GM18520 (cell line): Measurements from ENCODE around the gene C5orf34.
"Not testable (repeated sequence)": the region's sequence is repeated elsewhere in the genome, so short reads cannot be mapped to it uniquely, and the experiment has no call there.

ENCODE experiments used
- ATAC-seq: cut with Tn5 transposase; IDR thresholded peaks from one replicate; pipeline ENCODE4 v1.9.1; 2021; ENCODE audit not compliant: unreplicated experiment

The C5orf34 gene, protein sequence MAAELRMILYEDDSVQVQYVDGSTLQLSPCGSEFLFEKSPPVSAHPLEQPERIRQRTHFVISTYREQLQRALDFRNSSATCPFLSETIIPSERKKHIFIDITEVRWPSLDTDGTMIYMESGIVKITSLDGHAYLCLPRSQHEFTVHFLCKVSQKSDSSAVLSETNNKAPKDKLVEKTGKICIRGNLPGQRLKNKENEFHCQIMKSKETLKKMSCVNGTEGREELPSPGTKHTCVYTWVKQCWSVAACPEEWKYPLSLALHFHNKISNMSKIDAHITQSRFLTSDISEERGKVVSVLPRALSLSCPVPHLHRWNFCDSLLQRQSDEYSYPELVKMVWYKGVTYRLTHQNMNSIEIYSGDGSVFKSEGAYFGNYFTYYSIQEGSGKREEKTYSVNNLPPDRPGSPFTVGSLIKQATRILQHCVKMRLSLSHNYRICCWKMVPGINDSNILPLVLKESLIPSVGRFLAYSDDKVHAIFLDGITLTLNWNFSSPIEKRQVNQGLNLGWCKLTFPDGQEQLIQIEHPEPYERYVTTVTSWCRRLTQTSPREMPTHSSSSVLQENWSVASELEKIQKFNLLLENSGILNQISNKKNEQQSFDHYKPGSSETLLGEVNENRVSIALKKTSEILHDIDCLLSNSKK

DNA sequence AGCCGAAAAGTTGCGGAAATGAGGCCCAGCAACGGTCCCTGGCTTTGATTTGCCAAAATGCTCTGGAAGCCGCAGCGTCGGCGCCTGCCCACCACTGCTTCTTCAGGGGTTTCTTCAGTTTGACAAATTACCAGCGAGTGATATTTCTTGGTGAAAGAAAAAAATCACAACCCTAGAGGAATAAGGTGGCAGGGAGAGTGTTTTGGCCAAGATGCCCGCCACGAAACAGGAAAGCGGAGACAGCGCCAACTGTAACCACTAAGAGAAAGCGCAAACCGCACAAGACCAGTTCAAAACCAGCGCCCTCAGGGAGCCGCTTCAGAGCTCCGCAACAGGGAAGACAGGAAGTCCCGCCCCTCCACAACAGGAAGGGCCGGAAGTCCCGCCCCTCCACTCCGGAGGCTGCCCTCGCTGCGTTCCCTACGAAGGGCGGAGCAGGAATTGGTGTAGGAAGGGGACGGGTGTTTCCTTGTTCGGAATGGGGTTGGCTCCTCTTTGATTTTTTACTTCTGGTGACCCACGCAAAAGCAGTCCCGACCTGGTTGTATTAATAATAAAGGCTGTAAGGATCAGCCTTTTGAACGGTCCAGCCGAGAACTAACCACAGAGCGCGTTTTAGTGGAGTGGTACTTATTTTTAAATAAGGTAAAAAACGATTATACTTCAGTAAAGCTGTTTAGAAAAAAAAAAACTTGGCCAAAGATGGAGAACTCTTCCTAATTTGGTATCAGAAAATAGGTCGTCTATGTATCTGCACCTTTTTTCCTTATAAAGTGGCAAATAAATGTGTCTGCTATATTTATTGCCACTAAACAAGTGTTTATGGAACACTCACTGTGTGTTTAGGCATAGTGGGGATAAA is at the start of gene C5orf34:
TSS of gene C5orf34 (minus strand) at position 333 of the 862 bp plus-strand sequence. CDS start 5,809 bp downstream, outside the sequence.
- ATAC-seq = peak; percentile 98

DNA sequence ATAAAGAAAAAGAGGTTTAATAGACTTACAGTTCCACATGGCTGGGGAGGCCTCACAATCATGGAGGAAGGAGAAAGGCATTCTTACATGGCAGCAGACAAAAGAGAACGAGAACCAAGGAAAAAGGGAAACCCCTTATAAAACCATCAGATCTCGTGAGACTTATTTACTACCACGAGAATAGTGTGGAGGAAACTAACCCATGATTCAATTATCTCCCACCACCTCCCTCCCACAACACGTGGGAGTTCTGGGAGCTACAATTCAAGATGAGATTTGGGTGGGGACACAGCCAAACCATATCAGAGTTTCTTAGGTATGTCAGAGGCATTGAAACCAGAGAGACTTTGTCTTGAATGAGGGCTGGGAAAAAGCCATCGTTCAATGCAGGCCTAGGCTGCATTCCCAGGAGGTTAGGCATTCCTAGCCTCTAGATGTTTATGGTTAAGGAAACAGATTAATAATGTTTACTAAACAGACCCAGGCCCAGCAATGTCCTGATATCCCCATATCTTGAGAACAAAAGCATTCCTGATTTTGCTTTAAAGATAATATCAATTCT is 49.4 kb upstream of the C5orf34 start:
- no peak for ATAC-seq

DNA sequence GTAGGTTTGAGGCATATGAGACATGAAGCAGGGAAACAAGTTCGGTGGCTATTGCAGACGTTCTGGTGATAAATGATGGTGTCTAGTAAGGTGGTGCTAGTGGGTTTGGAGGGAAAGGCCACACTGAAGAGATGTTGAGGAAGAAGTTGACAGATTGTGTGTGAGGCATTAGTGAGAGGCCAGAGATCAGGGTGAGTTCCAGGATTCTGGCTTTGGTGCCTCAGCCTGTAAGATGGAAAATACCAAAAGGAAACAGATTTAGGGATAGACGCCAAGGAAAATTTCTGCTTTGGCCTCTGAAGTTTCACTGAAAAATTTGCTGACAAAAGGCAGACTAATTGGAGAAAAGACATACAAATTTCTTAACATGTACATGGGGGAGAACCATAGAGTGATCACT is 48.4 kb upstream of the C5orf34 start:
- ATAC-seq = no peak

DNA sequence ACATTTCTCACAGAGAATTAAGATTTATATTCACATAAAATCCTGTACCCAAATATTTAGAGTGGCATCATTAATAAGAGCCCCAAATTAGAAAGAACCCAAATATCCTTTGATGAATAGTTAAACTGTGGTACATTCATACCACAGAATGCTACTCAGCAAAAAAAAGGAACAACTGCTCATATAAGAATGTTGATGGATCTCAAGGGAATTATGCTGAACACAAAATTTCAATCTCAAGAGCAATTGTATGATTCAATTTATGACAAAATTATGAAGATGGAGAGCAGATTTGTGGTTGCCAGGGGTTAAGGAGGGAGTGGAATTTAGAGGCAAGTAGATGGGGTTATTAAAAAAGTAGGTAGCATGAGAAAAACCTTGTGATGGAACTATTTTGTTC is 46.4 kb upstream of the C5orf34 start:
- ATAC-seq = no peak

DNA sequence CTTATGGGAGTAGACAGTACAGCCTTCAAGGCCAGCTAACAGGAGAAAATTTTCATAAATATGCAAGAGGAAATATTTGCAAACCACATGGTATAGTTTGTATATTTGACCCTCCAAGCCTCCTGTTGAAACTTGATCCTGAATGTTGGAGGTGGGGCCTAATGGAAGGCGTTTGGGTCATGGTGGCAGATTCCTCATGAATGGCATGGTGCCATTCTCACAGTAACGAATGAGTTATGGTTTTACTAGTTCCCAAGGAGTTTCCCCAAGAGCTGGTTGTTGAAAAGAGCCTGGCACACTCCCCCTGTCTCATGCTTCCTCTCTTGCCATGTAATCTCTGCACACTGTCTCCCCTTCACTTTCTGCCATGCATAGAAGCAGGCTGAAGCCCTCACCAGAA is 45.2 kb upstream of the C5orf34 start:
- no peak for ATAC-seq

DNA sequence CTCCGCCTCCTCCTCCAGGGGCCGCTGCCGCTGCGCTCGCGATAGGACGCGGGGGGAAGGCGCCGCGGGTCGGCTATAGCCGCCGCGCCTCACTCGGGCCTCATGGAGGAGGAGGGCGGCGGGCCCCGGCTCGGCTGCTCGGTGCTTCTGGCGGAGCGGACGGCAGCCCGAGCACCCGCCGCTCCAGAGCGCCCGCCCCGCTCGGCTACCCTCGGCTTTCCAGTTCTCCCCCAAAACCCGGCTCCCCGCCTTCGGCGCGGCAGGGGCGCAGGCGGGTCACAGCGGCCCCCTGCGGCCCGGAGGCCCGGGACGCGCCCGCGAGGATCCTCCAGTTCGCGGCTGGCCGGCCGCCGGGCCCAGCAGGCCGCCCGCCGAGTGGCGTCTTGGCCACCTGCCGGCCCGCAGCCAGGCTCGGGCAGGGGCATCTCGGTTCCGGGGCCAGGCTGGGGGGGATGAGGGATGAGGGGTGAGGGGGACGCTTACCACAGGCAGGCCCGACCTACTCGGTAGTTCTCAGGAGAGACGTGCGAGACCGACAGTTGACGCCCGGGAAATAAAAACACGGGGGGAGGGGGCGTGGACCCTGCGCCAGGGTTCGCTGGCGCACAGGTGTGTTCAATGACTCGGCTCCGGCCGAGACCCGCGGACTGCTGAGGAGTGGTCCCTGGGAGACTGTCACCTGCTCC is 42.1 kb upstream of the C5orf34 start, which contains the start of gene PAIP1:
TSS of gene PAIP1 (minus strand) at position 221 of the 686 bp plus-strand sequence. CDS start 231 bp downstream, outside the sequence.
- peak; percentile 78 for ATAC-seq

DNA sequence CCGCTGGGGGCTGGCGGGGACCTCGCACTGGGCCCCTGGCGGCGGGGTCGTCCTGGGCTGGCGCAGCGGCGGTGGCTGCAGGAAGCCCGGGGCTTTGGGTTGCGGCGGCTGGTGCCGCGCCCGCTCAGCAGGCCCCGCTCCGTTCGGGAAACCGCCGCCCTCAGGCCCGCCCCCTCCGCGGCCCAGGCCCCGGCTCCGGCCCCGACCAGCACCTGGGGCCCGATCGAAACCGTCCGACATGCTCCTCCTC is 41.6 kb upstream of the C5orf34 start:
- not testable (repeated sequence) for ATAC-seq

DNA sequence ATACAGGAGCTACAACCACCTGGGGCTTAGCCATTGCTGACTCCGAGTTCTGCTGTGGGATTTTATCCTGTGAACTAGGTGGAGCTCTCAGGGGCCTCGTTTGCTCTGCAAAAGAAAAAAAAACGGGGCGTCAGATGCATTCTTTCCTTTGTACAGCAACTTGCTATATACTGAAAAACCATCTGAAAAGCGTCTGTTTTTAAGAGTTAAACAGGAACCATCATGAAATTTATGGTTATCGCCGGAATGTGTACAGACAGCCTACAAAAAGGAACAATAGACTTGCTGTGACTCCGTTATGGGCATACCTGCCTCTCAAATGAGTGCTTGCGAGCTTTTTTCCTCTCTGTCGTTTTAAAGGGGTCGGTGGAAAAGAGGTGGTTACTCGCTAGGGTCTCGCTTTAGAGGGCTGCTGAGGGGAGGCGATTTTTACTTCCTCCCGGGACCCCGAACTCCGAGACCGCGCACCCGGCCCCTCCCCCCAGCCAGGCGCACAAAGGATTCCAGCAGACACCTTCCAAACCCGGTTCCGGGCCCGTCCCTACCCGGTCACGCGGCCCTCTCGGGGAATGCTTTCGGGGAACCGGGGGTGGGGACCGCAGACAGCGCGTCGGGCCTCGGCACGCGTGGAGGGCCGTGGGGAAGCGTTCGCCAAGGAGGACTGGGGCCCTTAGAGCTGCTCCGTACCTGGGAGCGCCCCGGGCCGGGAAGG is 41.1 kb upstream of the C5orf34 start:
- peak; percentile 16 for ATAC-seq

DNA sequence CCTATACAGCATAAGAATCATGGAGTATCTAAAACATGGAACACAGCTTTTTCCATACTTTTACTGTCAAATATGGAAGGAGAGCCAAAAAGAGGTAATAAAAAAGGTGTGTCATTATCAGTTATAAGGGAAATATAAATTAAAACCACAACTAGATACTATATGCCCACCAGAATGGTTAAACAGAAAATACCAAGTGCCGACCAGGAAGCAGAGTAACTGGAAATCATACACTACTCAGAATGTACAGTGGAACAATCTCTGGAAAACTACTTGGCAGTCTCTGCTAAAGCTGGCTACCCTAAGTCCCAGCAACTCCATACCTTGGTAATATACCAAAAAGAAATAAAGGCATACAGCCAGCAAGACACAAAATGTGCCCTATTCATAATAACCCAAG is 39.5 kb upstream of the C5orf34 start:
- no peak for ATAC-seq

DNA sequence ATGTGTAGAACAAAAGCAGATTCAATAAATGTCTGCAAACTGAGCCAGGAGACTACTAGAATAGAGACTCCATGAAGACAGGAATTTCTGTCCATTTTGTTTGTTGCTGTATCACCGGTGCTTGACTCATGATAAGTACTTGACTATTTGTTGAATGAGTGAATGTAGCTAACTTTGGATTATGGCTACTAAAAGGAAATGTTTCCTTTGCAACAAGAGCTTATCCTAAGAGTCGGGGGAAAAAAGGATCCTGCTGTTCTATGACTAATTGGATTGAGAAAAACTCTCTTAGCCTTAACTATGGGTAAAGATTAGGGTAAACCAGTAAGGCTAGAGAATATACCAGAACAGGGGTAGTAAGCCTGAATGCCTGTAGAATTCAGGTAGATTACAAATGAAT is 38.4 kb upstream of the C5orf34 start:
- ATAC-seq = no peak

DNA sequence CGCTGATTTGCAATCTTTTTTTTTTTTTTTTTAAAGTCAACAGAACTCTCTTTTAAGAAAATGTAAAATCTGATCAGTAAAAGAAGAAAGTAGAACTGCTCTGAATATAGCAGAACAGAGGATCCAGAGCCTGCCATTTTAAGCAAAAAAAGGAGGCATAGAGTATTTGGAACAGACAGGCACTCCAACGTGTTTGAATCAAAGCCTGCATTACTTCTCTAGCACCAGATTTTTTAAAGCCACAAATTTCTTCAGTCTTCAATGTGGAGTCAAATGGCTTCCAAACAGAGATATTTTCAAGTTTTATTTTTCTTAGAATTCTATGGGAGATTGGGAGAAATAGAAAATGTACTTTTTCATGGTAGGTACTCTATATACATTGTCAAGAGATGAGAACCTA is 36.8 kb upstream of the C5orf34 start:
- ATAC-seq = no peak

DNA sequence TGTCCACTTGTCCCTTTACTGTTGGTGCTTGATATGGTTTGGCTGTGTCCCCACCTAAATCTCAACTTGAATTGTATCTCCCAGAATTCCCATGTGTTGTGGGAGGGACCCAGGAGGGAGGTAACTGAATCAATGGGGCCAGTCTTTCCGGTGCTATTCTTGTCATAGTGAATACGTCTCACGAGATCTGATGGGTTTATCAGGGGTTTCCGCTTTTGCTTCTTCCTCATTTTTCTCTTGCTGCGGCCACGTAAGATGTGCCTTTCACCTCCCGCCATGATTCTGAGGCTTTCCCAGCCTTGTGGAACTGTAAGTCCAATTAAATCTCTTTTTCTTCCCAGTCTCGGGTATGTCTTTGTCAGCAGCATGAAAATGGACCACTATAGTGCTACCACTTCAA is 34.3 kb upstream of the C5orf34 start:
- ATAC-seq = not testable (repeated sequence)

DNA sequence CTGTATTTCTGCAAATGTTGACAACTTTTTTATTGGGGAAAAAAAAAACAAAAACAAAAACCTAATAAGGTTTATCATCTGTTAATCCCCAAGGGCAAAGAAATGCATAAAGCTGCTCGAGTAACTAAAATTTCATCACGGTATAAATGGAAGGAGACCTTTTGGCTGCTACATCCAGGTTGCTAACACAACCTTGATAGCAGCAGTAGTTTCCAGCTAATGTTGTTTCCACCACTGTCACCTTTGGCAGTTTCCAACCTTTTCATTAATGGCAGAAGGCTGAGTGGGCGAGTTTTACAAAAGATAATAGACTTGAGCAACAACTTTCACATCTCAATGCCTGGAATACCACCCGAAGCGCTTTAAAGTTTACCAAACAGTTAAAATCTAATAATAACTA is 33.4 kb upstream of the C5orf34 start:
- ATAC-seq = no peak

DNA sequence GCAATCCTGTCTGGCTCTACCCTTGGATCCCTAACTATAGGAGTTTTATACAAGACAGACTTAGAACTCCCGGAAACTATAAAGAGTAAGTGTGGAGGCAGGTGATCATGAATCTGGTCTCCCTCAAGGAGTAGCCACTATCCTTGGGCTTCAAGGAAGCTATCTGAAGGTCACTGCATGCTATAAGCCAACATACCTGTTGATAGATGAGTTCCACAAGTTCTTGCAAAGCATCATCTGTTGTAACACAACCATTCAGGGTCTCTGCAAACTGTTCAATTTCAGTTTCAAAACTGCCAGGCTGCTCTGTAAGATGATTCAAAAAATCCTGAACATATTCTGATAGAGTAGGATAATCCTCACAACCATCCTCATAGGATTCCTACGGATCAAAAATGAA is 32.6 kb upstream of the C5orf34 start:
- ATAC-seq = no peak

DNA sequence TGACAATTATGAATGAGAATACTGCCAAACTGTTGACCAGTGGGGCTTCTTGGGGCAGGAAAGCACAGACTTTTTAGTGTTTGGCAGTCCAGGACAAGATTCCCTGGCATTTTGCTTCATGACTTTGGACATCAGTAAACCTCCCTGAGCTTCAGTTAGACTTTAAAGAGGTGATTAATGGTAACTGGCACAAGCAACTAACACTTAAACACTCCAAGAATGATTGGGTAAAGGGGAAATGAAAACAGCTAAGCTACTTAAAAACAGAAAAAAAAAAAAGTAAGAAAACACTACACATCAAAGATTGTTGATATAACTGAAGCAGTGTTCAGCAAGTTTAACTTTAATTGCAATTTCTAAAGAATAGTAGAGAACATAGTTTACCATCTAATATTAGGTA is 28.5 kb upstream of the C5orf34 start:
- ATAC-seq = no peak

DNA sequence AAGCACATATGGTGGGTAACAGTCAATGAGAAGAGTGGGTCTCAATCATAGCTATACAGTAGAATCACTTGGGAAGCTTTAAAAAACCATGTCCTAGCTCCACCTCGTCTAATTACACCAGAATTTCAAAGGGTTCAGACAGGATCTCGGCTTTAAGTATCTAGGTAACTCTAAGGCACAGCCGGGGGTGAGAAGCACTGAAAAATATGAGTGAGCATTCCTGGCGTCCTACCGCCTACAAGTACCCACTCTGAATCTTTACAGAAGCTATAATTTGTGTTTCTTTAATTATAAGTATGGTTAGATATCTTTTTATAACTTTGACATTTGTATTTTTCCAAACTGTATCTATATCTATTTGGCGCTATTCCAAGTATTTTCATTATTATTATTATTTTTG is 25.8 kb upstream of the C5orf34 start:
- no peak for ATAC-seq

DNA sequence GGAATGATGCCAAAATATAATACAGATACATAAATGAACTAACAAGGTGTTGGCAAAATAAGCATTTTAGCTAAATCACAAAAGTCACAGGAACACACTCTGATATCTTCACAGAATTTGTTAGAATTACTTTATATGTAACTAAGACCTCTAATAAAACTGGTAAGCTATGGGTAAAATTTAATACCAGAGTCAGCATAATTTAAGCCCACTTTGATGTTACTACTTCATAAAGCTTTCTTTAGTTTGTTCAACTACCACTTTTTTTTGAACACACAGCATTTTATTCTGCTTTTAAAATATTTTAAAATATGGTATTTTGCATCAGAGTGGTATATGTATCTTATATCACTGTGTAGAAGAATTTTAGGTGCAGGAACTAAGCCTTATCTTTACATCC is 22.0 kb upstream of the C5orf34 start:
- no peak for ATAC-seq

DNA sequence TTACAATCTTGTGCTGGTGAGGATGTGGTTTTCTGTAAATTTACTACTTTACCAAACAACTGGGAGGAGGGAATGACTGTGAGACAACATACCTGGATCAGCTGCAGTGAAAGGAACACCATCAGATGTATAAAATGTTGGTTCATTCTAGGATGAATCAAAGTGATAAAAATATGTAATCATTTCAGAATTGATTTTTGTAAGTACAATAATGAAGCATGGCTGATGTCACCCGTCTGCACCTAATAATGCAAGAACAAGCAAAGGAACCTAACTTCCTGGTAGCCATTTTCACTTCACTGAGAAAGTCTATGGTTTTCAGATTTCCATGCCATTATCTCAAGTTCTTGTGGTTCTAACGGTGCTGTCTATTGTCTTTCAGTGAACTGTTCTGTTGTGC is 18.7 kb upstream of the C5orf34 start:
- no peak for ATAC-seq

DNA sequence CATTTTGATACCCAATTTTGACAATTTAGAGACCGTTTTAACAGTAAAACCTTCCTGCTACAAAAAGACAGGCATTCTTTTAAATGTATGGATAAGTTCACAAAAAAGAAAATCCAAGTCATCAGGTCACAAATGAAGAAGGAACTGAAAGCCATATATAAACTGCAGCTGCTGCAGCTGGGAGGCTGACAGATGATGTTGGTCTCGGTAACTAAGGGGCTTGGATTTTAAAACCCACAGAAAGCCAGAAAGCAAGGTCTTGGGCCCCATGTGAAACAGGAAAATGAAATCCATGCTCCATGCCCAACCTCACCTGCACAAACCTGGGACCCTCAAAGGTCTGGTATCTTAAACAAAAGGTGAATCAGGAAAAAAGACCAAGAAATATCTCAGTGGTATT is 15.7 kb upstream of the C5orf34 start:
- no peak for ATAC-seq

DNA sequence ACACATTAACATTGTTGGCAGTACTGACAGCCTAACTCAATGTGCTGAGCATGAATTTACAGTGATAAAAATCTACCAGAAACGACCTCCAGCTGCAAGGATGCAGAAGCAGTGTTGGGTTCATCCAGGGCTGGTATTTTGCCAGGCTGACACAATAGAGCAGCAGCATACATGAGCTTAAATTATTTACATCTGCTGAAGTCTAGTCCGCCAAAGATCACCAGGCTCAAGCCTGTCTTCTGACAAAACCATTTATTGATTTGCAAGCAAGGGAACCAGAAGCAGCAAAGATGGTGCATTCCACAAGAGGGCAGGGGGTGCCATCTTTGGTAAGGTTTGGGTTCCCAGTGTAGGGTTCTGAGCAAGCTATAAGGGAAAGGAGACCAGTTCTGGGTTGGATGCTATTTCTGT is 8.7 kb upstream of the C5orf34 start:
- ATAC-seq = no peak
